GM20000 (cell line): ENCODE measurements around the gene ADAMTS8.
A peak's percentile ranks its signal among the peaks of the same experiment; 100 is the strongest.

Experiments used
- DNase-seq: peaks from one replicate; pipeline ENCODE4 v3.0.0; 2012; ENCODE audit warnings: low spot score
- CTCF ChIP-seq: IDR thresholded peaks from 2 replicates; pipeline ENCODE4 v1.5.1; 2012; ENCODE audit warnings: mild to moderate bottlenecking, control low read depth; ENCODE audit errors: extremely low read depth, missing control alignments

The ADAMTS8 gene

GRCh38 chr11:130434521-130435223 is 6.3 kb upstream of the ADAMTS8 start:
- DNase-seq = peak; percentile 84
- TF ChIP-seq CTCF = peak; percentile 65

- DNase-seq = no peak
- no peak for TF ChIP-seq CTCF
Observed at GRCh38 chr11:130433357-130433756, 4.9 kb upstream of the ADAMTS8 start.

GRCh38 chr11:130431801-130432200 is 3.4 kb upstream of the ADAMTS8 start:
- no peak for TF ChIP-seq CTCF
- DNase-seq = no peak

- TF ChIP-seq CTCF = peak; percentile 69
- peak; percentile 85 for DNase-seq
Observed at GRCh38 chr11:130431331-130431773, 2.9 kb upstream of the ADAMTS8 start.

GRCh38 chr11:130429983-130430382 is 1.6 kb upstream of the ADAMTS8 start:
- TF ChIP-seq CTCF = no peak
- DNase-seq = no peak

- no peak for DNase-seq
Observed at GRCh38 chr11:130429120-130429681, 792 bp upstream of the ADAMTS8 start.

More at GRCh38 chr11:130429120-130429681, 792 bp upstream of the ADAMTS8 start:
- TF ChIP-seq CTCF = no peak
